C4-2B (cell line): Measurements from ENCODE around the gene SLC39A6.

Experiments
- CTCF ChIP-seq: fragments of 450-650 bp; conservative IDR thresholded peaks from 2 replicates; pipeline ENCODE4 v1.5.1; 2017; ENCODE audit warnings: mild to moderate bottlenecking
- ZFX ChIP-seq: fragments of 450-650 bp; IDR thresholded peaks from 2 replicates; pipeline ENCODE4 v1.6.1; 2017

GRCh38 chr18:36126668-36127067, 2.5 kb downstream of the SLC39A6 start:
- TF ChIP-seq CTCF = no peak
- TF ChIP-seq ZFX = no peak
